HepG2 (cell line): ENCODE data around the gene KLF13. TPM values are rescaled to one million over a fixed set of nuclear protein-coding genes. Genes with fewer than 3 reads are reported as not detected.

Source experiments
- ATF1 ChIP-seq: IDR thresholded peaks from 2 replicates; pipeline ENCODE4 v1.6.1; 2016; ENCODE audit warnings: mild to moderate bottlenecking, control low read depth
- BRCA1 ChIP-seq: sonication (generic); formaldehyde crosslinking; IDR thresholded peaks from 2 replicates; pipeline ENCODE4 v1.4.0; 2020; ENCODE audit warnings: missing genetic modification reagents
- DMAP1 ChIP-seq: IDR thresholded peaks from 2 replicates; pipeline ENCODE4 v1.6.1; 2016
- ISL2 ChIP-seq: sonication (generic); formaldehyde crosslinking; IDR thresholded peaks from 2 replicates; pipeline ENCODE4 v1.5.0; 2020; ENCODE audit warnings: missing genetic modification reagents
- KDM6A ChIP-seq: IDR thresholded peaks from 2 replicates; pipeline ENCODE4 v1.6.1; 2016; ENCODE audit warnings: low read depth
- MBNL3 ChIP-seq: fragments of 250-450 bp; sonication (Bioruptor Pico); conservative IDR thresholded peaks from 2 replicates; pipeline ENCODE4 v1.8.0; 2022; ENCODE audit warnings: mild to moderate bottlenecking, inconsistent platforms
- MEIS2 ChIP-seq: sonication (generic); formaldehyde crosslinking; IDR thresholded peaks from 2 replicates; pipeline ENCODE4 v1.9.0; 2021; ENCODE audit warnings: mild to moderate bottlenecking, missing genetic modification reagents
- MZF1 ChIP-seq: sonication (generic); formaldehyde crosslinking; IDR thresholded peaks from 2 replicates; pipeline ENCODE4 v1.8.1; 2023; ENCODE audit warnings: mild to moderate bottlenecking, missing genetic modification reagents, borderline replicate concordance
- NFIC ChIP-seq: IDR thresholded peaks from 2 replicates; pipeline ENCODE4 v1.6.1; 2012; ENCODE audit warnings: mild to moderate bottlenecking, low read length, inconsistent platforms
- NRL ChIP-seq: sonication (generic); formaldehyde crosslinking; IDR thresholded peaks from 2 replicates; pipeline ENCODE4 v1.5.0; 2020; ENCODE audit warnings: missing genetic modification reagents, mild to moderate bottlenecking, moderate library complexity, borderline replicate concordance
- ONECUT2 ChIP-seq: sonication (generic); formaldehyde crosslinking; IDR thresholded peaks from 2 replicates; pipeline ENCODE4 v1.4.0; 2020; ENCODE audit warnings: missing genetic modification reagents
- SALL2 ChIP-seq: sonication (generic); formaldehyde crosslinking; IDR thresholded peaks from 2 replicates; pipeline ENCODE4 v1.8.1; 2023; ENCODE audit warnings: mild to moderate bottlenecking, missing genetic modification reagents, inconsistent platforms
- SP140L ChIP-seq: sonication (generic); formaldehyde crosslinking; IDR thresholded peaks from 2 replicates; pipeline ENCODE4 v1.4.0; 2020; ENCODE audit warnings: missing genetic modification reagents, borderline replicate concordance
- TOE1 ChIP-seq: sonication (generic); formaldehyde crosslinking; IDR thresholded peaks from 2 replicates; pipeline ENCODE4 v1.4.0; 2020; ENCODE audit warnings: mild to moderate bottlenecking, missing genetic modification reagents
- ZKSCAN5 ChIP-seq: sonication (generic); formaldehyde crosslinking; IDR thresholded peaks from 2 replicates; pipeline ENCODE4 v1.5.1; 2020; ENCODE audit warnings: mild to moderate bottlenecking, missing genetic modification reagents
- ZNF788 ChIP-seq: sonication (generic); formaldehyde crosslinking; IDR thresholded peaks from 2 replicates; pipeline ENCODE4 v1.5.0; 2020; ENCODE audit warnings: mild to moderate bottlenecking, missing genetic modification reagents, borderline replicate concordance
- polyA plus RNA-seq, 8 experiments: library from polyadenylated mRNA; depleted of rRNA in 3 of 8; stranded (reverse) in 7 of 8; unstranded in 1 of 8; fragments of >200 nt; fragmentation: Illumina TruSeq in 4 of 8; extraction: Trizol in 4 of 8; gene quantifications; 2 replicates each; pipeline versions ENCODE4 v1.2.1 to v1.2.3, GENCODE V29; 2011 to 2016; ENCODE audit warnings: low read depth in 4 of 8, missing spikeins in 1 of 8, mixed read lengths in 1 of 8; ENCODE audit not compliant: insufficient read depth in 1 of 8
- total RNA-seq, 5 experiments: library from RNA; depleted of rRNA; stranded (reverse); fragments of >200 nt; fragmentation: Illumina TruSeq; extraction: Trizol; gene quantifications; 2 replicates each; pipeline ENCODE4 v1.2.3, GENCODE V29; 2016; ENCODE audit warnings: low read depth in 1 of 5
- TF ChIP-seq, protein P1 (sequence below): sonication (generic); formaldehyde crosslinking; IDR thresholded peaks from 2 replicates; pipeline ENCODE4 v1.4.0; 2020; ENCODE audit warnings: missing genetic modification reagents
- TF ChIP-seq, protein P2 (sequence below): sonication (generic); formaldehyde crosslinking; IDR thresholded peaks from 2 replicates; pipeline ENCODE4 v1.5.1; 2020; ENCODE audit warnings: mild to moderate bottlenecking, missing genetic modification reagents
- TF ChIP-seq, protein P3 (sequence below): sonication (generic); formaldehyde crosslinking; IDR thresholded peaks from 2 replicates; pipeline ENCODE4 v1.9.0; 2021; ENCODE audit warnings: missing genetic modification reagents, mild to moderate bottlenecking, borderline replicate concordance
- TF ChIP-seq, protein P4 (sequence below): sonication (generic); formaldehyde crosslinking; IDR thresholded peaks from 2 replicates; pipeline ENCODE4 v1.5.0; 2020; ENCODE audit warnings: missing genetic modification reagents, mild to moderate bottlenecking, borderline replicate concordance
- TF ChIP-seq, protein P5 (sequence below): sonication (generic); formaldehyde crosslinking; IDR thresholded peaks from 2 replicates; pipeline ENCODE4 v1.5.0; 2020; ENCODE audit warnings: missing genetic modification reagents

The KLF13 gene
- total and polyA plus RNA-seq, 2 of the 13 experiments (the other 11 are each of a cell fraction or from before 2014, with no cell fraction given) = 16.8 to 25.1 TPM

DNA sequence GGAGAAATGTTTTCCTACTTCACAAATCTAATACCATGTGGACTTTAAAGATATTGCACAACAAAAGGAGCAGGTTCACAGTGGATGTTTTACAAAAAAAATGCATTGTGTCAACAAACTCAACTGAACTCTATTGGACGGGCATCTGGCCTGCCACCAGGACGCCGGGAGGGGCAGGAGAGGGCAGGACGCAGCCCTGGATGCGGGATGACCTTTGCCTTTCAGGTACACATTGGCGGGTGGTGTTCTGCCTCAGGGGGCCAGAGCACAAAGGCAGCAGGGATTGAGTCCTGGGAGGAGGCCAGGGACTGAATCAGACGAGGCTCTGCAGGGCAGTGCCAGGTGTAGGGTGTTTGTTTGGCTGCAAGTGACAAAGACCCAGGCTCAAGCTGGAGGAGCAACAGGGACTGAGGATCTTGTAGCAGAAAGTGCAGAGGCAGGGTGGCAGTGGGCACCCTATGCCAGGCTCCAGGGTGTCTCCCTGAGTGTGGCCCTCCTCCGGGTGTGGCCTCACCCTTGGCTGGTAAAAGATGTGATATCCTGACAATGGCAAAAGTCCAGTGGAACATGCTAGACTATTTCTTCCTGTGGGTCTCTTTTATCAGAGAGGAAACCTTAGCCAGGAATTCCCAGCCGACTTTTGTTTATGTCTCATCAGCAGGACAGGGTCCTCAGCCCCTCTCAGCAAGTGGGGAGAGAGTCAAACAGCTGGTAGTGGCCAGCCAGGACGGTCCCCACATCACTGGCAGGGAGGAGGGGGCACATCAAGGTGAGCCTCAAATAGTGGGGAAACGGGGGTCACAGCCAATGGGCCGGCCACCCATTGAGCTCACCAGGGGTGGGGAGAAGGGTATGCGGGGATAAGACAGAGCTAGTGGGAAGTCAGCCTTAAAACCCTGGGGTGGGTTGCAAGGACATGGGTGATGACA is 29.7 kb upstream of the KLF13 start (continued):
- TF ChIP-seq, protein P1, sequence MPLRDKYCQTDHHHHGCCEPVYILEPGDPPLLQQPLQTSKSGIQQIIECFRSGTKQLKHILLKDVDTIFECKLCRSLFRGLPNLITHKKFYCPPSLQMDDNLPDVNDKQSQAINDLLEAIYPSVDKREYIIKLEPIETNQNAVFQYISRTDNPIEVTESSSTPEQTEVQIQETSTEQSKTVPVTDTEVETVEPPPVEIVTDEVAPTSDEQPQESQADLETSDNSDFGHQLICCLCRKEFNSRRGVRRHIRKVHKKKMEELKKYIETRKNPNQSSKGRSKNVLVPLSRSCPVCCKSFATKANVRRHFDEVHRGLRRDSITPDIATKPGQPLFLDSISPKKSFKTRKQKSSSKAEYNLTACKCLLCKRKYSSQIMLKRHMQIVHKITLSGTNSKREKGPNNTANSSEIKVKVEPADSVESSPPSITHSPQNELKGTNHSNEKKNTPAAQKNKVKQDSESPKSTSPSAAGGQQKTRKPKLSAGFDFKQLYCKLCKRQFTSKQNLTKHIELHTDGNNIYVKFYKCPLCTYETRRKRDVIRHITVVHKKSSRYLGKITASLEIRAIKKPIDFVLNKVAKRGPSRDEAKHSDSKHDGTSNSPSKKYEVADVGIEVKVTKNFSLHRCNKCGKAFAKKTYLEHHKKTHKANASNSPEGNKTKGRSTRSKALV = peak; percentile 89
- TF ChIP-seq ZNF788 (CRISPR knock-in tag) = peak; percentile 91
- TF ChIP-seq KDM6A (CRISPR knock-in tag) = peak; percentile 93
- TF ChIP-seq MZF1 (CRISPR knock-in tag) = no peak
- peak; percentile 66; the same call in 1 of the 2 replicates for TF ChIP-seq ONECUT2 (CRISPR knock-in tag)
- no peak for TF ChIP-seq ZKSCAN5 (CRISPR knock-in tag)
- TF ChIP-seq BRCA1 (CRISPR knock-in tag) = 0 out of 2 replicates have a peak, but pooled peaks have one; percentile 54
- 0 out of 2 replicates have a peak, but pooled peaks have one; percentile 85 for TF ChIP-seq NFIC
- TF ChIP-seq DMAP1 (CRISPR knock-in tag) = peak; percentile 89
- TF ChIP-seq SALL2 (CRISPR knock-in tag) = peak; percentile 70
- TF ChIP-seq, protein P2, sequence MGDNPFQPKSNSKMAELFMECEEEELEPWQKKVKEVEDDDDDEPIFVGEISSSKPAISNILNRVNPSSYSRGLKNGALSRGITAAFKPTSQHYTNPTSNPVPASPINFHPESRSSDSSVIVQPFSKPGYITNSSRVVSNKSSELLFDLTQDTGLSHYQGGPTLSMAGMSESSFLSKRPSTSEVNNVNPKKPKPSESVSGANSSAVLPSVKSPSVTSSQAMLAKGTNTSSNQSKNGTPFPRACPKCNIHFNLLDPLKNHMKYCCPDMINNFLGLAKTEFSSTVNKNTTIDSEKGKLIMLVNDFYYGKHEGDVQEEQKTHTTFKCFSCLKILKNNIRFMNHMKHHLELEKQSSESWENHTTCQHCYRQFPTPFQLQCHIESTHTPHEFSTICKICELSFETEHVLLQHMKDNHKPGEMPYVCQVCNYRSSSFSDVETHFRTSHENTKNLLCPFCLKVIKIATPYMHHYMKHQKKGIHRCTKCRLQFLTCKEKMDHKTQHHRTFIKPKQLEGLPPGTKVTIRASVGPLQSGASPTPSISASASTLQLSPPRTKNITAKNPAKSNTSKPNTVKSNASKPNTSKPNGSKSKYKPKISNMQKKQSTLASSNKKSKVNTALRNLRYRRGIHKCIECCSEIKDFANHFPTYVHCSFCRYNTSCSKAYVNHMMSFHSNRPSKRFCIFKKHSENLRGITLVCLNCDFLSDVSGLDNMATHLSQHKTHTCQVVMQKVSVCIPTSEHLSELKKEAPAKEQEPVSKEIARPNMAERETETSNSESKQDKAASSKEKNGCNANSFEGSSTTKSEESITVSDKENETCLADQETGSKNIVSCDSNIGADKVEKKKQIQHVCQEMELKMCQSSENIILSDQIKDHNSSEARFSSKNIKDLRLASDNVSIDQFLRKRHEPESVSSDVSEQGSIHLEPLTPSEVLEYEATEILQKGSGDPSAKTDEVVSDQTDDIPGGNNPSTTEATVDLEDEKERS (CRISPR knock-in tag) = peak; percentile 79; the same call in 1 of the 2 replicates
- TF ChIP-seq TOE1 (CRISPR knock-in tag) = no peak
- peak; percentile 95 for TF ChIP-seq ISL2 (CRISPR knock-in tag)
- no peak for TF ChIP-seq SP140L (CRISPR knock-in tag)
- peak; percentile 76; the same call in 1 of the 2 replicates for TF ChIP-seq MEIS2 (CRISPR knock-in tag)
- TF ChIP-seq, protein P3, sequence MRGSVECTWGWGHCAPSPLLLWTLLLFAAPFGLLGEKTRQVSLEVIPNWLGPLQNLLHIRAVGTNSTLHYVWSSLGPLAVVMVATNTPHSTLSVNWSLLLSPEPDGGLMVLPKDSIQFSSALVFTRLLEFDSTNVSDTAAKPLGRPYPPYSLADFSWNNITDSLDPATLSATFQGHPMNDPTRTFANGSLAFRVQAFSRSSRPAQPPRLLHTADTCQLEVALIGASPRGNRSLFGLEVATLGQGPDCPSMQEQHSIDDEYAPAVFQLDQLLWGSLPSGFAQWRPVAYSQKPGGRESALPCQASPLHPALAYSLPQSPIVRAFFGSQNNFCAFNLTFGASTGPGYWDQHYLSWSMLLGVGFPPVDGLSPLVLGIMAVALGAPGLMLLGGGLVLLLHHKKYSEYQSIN (CRISPR knock-in tag) = no peak
- TF ChIP-seq, protein P4, sequence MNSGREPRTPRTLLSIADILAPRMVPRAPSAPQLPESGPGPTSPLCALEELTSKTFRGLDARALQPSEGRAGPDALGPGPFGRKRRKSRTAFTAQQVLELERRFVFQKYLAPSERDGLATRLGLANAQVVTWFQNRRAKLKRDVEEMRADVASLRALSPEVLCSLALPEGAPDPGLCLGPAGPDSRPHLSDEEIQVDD (CRISPR knock-in tag) = no peak
- peak; percentile 64; the same call in 1 of the 2 replicates for TF ChIP-seq ATF1 (CRISPR knock-in tag)
- TF ChIP-seq, protein P5, sequence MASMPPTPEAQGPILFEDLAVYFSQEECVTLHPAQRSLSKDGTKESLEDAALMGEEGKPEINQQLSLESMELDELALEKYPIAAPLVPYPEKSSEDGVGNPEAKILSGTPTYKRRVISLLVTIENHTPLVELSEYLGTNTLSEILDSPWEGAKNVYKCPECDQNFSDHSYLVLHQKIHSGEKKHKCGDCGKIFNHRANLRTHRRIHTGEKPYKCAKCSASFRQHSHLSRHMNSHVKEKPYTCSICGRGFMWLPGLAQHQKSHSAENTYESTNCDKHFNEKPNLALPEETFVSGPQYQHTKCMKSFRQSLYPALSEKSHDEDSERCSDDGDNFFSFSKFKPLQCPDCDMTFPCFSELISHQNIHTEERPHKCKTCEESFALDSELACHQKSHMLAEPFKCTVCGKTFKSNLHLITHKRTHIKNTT (CRISPR knock-in tag) = no peak
- no peak for TF ChIP-seq NRL (CRISPR knock-in tag)
- TF ChIP-seq MBNL3 (CRISPR knock-in tag) = no peak
